Urinary bladder (tissue), 2 donors: Measurements from ENCODE around the gene GPR132. TPM values are rescaled to one million over a fixed set of nuclear protein-coding genes. Genes with fewer than 3 reads are reported as not detected.

ENCODE experiments used
- polyA plus RNA-seq: library from polyadenylated mRNA; stranded (reverse); fragments of 200-250 nt; gene quantifications from one replicate; pipeline ENCODE4 v1.2.3, GENCODE V29; 2013
- small RNA-seq: library from RNA; depleted of rRNA; stranded (forward); fragments of <200 nt; gene quantifications from one replicate; pipeline ENCODE3, GENCODE V24; 2014
- total RNA-seq: library from RNA; depleted of rRNA; stranded (reverse); fragments of >200 nt; gene quantifications from one replicate; pipeline ENCODE4 v1.2.3, GENCODE V29; 2014
- donor health status: healthy.

The GPR132 gene
- total and polyA plus RNA-seq, 2 donors = 1.3 to 1.7 TPM

Small RNA genes within 50 kb of the gene (small RNA-seq; reads per million reads assigned to genes)
- not detected for gene AL512356.2

Other genes starting within 250 kb of the GPR132 start
- gene CEP170B, start 200.2 kb downstream of the GPR132 start, total RNA-seq = 4.9 TPM
- 19.2 TPM for gene CEP170B, start 200.2 kb downstream of the GPR132 start, polyA plus RNA-seq
- 6.8 TPM for gene PLD4, start 140.6 kb downstream of the GPR132 start, total RNA-seq
- 0.42 TPM for gene PLD4, start 140.6 kb downstream of the GPR132 start, polyA plus RNA-seq
- 14.5 TPM for gene AHNAK2, start 87.1 kb downstream of the GPR132 start, total RNA-seq
- 43.2 TPM for gene AHNAK2, start 87.1 kb downstream of the GPR132 start, polyA plus RNA-seq
- gene CLBA1, start 79.6 kb downstream of the GPR132 start, total RNA-seq = 4.7 TPM
- gene CLBA1, start 79.6 kb downstream of the GPR132 start, polyA plus RNA-seq = 10.1 TPM
- 20.4 TPM for gene CDCA4, start 44.3 kb downstream of the GPR132 start, total RNA-seq
- gene CDCA4, start 44.3 kb downstream of the GPR132 start, polyA plus RNA-seq = 9.4 TPM
- 11.2 TPM for gene JAG2, start 103.3 kb upstream of the GPR132 start, total RNA-seq
- gene JAG2, start 103.3 kb upstream of the GPR132 start, polyA plus RNA-seq = 22.4 TPM
- 7.3 TPM for gene NUDT14, start 115.9 kb upstream of the GPR132 start, total RNA-seq
- gene NUDT14, start 115.9 kb upstream of the GPR132 start, polyA plus RNA-seq = 11.6 TPM
- gene BTBD6, start 183.1 kb upstream of the GPR132 start, total RNA-seq = 28.6 TPM
- gene BTBD6, start 183.1 kb upstream of the GPR132 start, polyA plus RNA-seq = 40.6 TPM
- gene BRF1, start 235.6 kb upstream of the GPR132 start, total RNA-seq = 30.9 TPM
- 19.3 TPM for gene BRF1, start 235.6 kb upstream of the GPR132 start, polyA plus RNA-seq
- 43.8 TPM for gene PACS2, start 249.3 kb upstream of the GPR132 start, total RNA-seq
- gene PACS2, start 249.3 kb upstream of the GPR132 start, polyA plus RNA-seq = 67.9 TPM